Osteoblast (primary cell): ENCODE measurements around the gene CPZ. TPM values are rescaled to one million over a fixed set of nuclear protein-coding genes. Genes with fewer than 3 reads are reported as not detected.

ENCODE experiments used
- DNase-seq: peaks from one replicate; pipeline ENCODE4 v3.0.0; 2011; ENCODE audit warnings: low spot score, mixed read lengths; ENCODE audit not compliant: insufficient read length; ENCODE audit errors: missing footprints
- H2AFZ ChIP-seq: 2 replicates; pipeline ENCODE4 v1.6.0; 2011; ENCODE audit warnings: mild to moderate bottlenecking, low read length
- H3K27ac ChIP-seq: 2 replicates; pipeline ENCODE4 v1.5.1; 2011; ENCODE audit warnings: mild to moderate bottlenecking, low read depth, low read length, moderate library complexity
- H3K27me3 ChIP-seq: 2 replicates; pipeline ENCODE4 v1.6.0; 2012; ENCODE audit warnings: mild to moderate bottlenecking, control low read depth, inconsistent platforms, low read length, moderate library complexity; ENCODE audit not compliant: insufficient read depth
- H3K36me3 ChIP-seq: 2 replicates; pipeline ENCODE4 v1.5.1; 2011; ENCODE audit warnings: mild to moderate bottlenecking, low read length, control low read depth, moderate library complexity; ENCODE audit not compliant: insufficient read depth
- H3K4me1 ChIP-seq: 2 replicates; pipeline ENCODE4 v1.5.1; 2011; ENCODE audit warnings: mild to moderate bottlenecking, low read length, control low read depth, moderate library complexity; ENCODE audit not compliant: insufficient read depth
- H3K4me2 ChIP-seq: 2 replicates; pipeline ENCODE4 v1.6.0; 2011; ENCODE audit warnings: mild to moderate bottlenecking, low read length; ENCODE audit not compliant: insufficient read depth
- H3K4me3 ChIP-seq: fragments of 200-600 bp; sonication (generic); 3 replicates; pipeline ENCODE4 v1.5.1; 2012; ENCODE audit warnings: mild to moderate bottlenecking, low read length, inconsistent platforms; ENCODE audit not compliant: insufficient read depth
- H3K79me2 ChIP-seq: 2 replicates; pipeline ENCODE4 v1.6.0; 2012; ENCODE audit warnings: mild to moderate bottlenecking, low read length, control low read depth, inconsistent platforms; ENCODE audit not compliant: insufficient read depth
- H3K9me3 ChIP-seq: 2 replicates; pipeline ENCODE4 v1.5.1; 2011; ENCODE audit warnings: low read depth, low read length, control low read depth
- H4K20me1 ChIP-seq: 2 replicates; pipeline ENCODE4 v1.6.0; 2012; ENCODE audit warnings: mild to moderate bottlenecking, low read length, control low read depth; ENCODE audit not compliant: insufficient read depth
- total RNA-seq: library from RNA; depleted of rRNA; stranded (reverse); fragments of >200 nt; gene quantifications from 2 replicates; pipeline ENCODE4 v1.2.3, GENCODE V29; 2012
- TF ChIP-seq, protein P1 (sequence below): IDR thresholded peaks from 2 replicates; pipeline ENCODE4 v1.5.1; 2011; ENCODE audit warnings: mild to moderate bottlenecking, low read depth, low read length, moderate library complexity; ENCODE audit errors: extremely low read depth

The CPZ gene
- total RNA-seq, result 21.2 and 44.5 TPM in 2 replicates

DNA sequence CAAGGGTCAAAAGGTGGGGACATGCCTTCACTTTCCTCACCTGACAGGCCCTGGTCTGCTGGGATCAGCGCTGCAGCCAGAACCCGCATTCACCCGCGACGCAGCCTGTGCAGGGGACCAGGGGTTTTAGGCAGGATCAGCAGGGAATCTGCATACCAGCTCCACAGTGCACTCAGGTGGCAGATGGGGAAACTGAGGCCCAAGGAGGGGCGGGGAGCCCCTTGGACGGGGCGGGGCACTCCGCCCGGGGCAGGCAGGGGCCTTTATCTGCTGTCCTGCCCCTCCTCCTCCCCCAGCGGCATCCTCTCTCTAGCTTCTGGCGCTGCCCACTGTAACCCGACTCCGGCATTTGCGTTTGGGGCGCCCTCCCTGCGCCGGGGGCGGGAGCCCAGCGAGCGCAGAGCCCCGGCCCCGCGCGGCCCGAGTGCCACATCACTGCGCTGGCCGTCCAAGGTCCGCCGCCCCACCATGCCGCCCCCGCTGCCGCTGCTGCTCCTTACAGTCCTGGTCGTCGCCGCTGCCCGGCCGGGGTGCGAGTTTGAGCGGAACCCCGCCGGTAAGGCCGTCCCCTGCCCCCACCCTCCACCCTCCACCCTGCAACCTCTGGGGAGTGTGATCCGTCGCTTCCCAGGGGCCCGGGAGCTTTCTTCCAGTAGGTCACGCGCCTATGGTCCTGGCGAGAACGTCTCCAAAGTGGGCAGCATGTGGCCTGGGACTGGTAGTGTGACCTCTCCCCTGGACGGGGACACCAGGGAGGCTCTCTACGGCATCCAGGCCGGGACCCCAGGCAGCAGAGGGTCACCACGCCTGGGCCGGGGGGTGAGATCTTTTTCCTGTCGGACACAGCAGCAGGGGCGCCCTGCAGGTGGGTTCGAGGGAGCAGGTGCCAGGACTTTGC, at the start of gene CPZ:
Gene CPZ (plus strand): TSS at position 400 of the 898 bp plus-strand sequence. CDS start 69 bp downstream, at position 469.
- TF ChIP-seq, protein P1, sequence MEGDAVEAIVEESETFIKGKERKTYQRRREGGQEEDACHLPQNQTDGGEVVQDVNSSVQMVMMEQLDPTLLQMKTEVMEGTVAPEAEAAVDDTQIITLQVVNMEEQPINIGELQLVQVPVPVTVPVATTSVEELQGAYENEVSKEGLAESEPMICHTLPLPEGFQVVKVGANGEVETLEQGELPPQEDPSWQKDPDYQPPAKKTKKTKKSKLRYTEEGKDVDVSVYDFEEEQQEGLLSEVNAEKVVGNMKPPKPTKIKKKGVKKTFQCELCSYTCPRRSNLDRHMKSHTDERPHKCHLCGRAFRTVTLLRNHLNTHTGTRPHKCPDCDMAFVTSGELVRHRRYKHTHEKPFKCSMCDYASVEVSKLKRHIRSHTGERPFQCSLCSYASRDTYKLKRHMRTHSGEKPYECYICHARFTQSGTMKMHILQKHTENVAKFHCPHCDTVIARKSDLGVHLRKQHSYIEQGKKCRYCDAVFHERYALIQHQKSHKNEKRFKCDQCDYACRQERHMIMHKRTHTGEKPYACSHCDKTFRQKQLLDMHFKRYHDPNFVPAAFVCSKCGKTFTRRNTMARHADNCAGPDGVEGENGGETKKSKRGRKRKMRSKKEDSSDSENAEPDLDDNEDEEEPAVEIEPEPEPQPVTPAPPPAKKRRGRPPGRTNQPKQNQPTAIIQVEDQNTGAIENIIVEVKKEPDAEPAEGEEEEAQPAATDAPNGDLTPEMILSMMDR, result no peak
- Histone ChIP-seq H3K79me2 (no peaks in the 10 kb centered on the region), H3K4me3 (peak within 1 kb of the TSS; percentile 77), H2AFZ (peak within 1 kb of the TSS; percentile 35), H3K27ac (no peak within 1 kb of the TSS), H3K9me3 (no peaks in the 10 kb centered on the region), H3K27me3 (peaks cover 39% of the 10 kb centered on the region), H3K4me1 (peaks cover 23% of the 10 kb centered on the region), H4K20me1 (peaks cover 23% of the 10 kb centered on the region), H3K4me2 (peak within 1 kb of the TSS; percentile 80), H3K36me3 (no peaks in the 10 kb centered on the region)
- DNase-seq, result peak; percentile 95

DNA sequence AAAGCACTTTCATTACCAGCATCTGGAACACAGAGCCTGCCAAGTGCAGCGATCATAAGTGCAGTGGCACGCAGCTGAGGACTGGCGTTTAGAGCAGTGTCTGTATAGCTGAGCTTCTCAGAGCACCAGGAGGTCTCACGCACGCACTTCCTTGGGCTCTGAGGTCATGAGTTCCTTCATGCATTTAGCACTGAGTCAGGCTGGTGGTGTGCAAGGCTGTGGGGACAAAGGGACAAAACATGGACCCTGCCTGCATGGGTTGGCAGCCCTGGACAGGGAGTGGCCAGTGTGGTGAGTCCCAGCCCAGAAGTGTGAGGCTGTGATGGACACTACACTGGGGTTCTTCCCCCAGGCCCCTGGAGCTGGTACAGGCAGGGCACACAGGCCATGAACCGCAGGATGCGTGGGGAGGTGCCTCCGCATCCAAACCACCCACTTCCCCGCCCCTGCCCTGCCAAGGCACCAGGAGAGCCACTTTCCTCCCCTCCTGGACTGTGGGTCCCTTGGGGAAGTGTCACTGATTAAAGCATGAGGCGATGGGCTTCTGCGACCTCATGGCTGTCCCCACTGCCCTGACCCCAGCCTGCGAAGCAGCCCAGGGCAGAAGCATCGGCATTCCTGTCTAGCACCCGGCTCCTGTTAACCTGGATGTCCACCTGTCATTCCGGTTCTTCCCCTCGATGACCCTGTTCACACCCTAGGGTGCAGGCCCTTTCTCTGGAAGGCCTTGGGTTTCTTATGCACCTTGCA, 49.6 kb upstream of the CPZ start:
- no peak overlapping the region for H3K4me2 ChIP-seq
- TF ChIP-seq, protein P1, result no peak
- H2AFZ ChIP-seq, result no peak overlapping the region
- no peaks in the 10 kb centered on the region for H3K36me3 ChIP-seq
- peaks cover 37% of the 10 kb centered on the region for H3K4me1 ChIP-seq
- no peaks in the 10 kb centered on the region for H3K9me3 ChIP-seq
- peak; percentile 65 for DNase-seq
- no peak overlapping the region for H3K4me3 ChIP-seq
- no peaks in the 10 kb centered on the region for H3K27me3 ChIP-seq
- H3K79me2 ChIP-seq, result no peaks in the 10 kb centered on the region
- H4K20me1 ChIP-seq, result no peaks in the 10 kb centered on the region
- H3K27ac ChIP-seq, result no peak overlapping the region

DNA sequence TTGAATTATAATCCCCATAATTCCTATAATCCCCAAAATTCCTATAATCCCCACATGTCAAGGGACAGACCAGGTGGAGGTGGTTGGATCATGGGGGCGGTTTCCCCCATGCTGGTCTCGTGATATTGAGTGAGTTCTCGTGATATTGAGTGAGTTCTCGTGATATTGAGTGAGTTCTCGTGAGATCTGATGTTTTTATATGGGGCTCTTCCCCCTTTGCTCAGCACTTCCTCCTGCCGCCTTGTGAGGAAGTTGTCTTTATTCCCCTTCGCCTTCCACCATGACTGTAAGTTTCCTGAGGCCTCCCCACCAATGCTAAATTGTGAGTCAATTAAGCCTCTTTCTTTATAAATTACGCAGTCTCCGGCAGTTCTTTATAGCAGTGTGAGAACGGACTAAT, 48.9 kb upstream of the CPZ start:
- no peaks in the 10 kb centered on the region for H3K36me3 ChIP-seq
- no peak overlapping the region for H3K4me3 ChIP-seq
- H2AFZ ChIP-seq, result no peak overlapping the region
- no peaks in the 10 kb centered on the region for H3K27me3 ChIP-seq
- H4K20me1 ChIP-seq, result no peaks in the 10 kb centered on the region
- peaks cover 33% of the 10 kb centered on the region for H3K4me1 ChIP-seq
- DNase-seq, result no peak
- H3K27ac ChIP-seq, result no peak overlapping the region
- TF ChIP-seq, protein P1, result no peak
- no peaks in the 10 kb centered on the region for H3K9me3 ChIP-seq
- no peaks in the 10 kb centered on the region for H3K79me2 ChIP-seq
- no peak overlapping the region for H3K4me2 ChIP-seq

DNA sequence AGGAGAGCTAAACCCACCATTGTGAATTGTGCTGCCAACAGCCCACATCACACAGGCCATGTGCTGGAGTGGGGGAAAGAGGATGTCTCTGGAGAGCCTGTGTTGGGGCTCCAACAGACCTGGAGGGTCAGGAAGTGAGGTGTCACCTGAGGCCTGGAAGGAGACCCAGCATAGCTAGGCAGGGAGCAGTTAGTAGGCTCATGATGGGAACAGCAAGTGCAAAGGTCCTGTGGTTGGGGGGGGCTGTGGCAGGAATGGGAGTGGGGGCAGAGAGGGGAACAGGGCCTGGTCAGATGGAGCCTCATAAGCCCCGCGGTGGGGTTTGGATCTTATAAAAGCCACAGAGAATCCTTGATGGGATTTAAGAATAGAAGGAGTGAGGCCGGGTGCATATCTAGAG, 48.3 kb upstream of the CPZ start:
- peak; percentile 54 for DNase-seq
- Histone ChIP-seq H3K4me3 (no peak overlapping the region), H3K27me3 (no peaks in the 10 kb centered on the region), H3K79me2 (no peaks in the 10 kb centered on the region), H3K36me3 (no peaks in the 10 kb centered on the region), H3K4me1 (peaks cover 27% of the 10 kb centered on the region), H3K27ac (no peak overlapping the region), H2AFZ (no peak overlapping the region), H3K9me3 (no peaks in the 10 kb centered on the region), H4K20me1 (no peaks in the 10 kb centered on the region), H3K4me2 (no peak overlapping the region)
- TF ChIP-seq, protein P1, result no peak
